ENCODE results near the gene TIMM50.
A peak's percentile ranks its signal among the peaks of the same experiment; 100 is the strongest.
"Not testable (repeated sequence)": the region's sequence is repeated elsewhere in the genome, so short reads cannot be mapped to it uniquely, and the experiment has no call there.

The TIMM50 gene

DNA sequence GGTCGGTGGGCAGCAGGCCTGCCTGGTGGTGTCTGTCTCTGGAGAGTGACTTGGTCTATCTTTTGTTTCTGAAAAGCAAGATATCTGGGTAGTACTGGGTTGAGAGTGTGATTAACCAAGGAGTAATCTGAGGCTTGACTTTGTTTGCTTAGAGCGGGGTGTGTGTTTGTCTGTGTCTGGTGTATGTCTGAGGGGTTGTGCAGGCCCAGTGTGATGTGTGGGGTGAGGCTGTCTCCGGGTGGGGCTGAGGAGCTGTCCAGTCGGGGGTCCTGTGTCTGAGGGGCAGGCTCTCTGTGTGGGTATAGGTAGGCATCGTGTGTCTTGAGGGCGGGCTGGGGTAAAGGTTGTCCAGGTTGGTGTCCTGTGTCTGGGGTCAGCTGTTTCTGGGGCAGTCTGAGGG is 11.1 kb upstream of the TIMM50 start:
- DNase-seq (ENCODE audit: low read depth): no peak

DNA sequence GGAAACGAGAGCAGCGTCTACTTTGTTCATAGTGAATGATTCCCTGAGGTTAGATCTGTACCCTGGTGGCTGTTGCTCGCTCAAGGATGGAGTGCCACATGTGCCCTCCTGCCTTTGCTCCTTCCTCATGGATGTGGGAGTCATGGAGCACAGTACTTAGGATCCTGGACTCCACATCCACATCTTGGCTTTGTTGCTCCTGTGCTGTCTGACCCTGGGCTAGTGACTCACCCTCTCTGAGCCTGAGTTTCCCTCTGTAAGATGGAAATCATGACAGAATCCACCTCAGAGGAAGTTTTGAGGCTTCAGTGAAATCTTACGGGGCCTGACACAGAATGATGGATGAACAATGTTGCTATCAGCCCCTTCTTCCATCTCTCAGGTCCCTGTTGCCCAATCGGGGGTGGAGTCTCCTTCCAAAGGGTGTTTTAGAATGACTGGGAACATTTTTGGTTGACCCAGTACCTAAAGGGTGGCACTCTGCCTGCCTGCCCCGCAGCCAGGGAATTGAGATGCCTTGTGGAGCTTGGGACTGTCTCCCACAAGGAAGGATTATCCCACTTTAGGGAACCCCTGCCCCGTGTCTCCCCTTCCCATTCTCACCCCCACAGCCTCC is 9.8 kb upstream of the TIMM50 start:
- DNase-seq (ENCODE audit: low read depth): no peak

DNA sequence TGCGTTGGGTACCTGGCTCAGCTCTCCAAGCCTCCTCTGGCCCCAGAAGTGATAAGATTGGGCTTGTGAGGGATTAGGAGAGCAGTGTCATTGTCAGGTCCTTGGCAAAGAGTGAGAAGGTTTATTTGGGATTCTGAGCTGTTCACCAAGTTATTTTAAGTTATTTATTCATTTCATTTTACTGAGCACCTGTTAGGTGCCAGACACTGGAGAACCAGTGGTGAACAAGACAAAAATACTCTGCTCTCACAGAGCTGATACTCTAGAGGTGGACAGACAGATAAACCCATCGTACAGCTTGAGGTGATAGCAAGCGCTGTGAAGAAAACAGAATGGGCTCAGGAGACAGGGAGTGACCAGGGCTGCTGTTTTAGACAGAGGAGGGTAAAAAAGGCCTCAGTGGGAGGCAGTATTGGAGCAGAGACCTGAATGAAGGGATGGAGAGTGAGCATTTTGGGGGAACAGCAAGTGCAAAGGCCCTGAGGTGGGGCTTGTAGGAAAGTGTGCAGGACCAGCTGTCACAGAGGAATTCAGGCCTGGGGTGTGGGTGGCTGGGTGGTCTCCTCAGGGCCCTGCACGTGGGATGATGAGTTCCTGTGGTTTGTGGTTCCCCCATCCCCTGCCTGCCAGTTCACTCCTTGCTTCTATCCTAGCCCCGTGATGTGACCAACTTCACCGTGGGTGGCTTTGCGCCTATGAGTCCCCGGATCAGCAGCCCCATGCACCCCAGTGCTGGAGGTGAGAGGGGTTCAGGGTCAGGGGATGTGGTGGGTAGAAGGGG is 8.7 kb upstream of the TIMM50 start:
- no peak for DNase-seq (ENCODE audit: low read depth)

DNA sequence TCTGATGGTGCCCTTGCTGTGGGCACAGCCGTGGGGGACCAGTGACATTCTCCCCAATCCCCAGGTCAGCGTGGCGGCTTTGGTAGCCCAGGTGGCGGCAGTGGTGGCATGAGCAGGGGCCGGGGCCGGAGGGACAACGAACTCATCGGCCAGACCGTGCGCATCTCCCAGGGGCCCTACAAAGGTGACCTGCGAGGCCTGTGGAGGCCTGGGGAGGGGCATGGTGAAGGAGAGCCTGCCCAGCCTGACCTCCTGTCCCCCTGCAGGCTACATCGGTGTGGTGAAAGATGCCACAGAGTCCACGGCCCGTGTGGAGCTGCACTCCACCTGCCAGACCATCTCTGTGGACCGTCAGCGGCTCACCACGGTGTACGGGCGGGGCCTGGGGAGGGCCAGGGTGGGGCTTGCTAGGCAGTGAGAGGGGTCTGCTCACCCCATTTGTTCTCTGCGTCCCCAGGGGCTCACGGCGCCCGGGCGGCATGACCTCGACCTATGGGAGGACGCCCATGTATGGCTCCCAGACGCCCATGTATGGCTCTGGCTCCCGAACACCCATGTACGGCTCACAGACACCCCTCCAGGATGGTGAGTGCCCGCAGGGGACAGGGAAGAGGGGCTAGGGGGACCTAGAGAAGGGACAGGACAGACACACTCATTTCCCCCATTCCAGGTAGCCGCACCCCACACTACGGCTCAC is 7.7 kb upstream of the TIMM50 start:
- no peak for DNase-seq (ENCODE audit: low read depth)

DNA sequence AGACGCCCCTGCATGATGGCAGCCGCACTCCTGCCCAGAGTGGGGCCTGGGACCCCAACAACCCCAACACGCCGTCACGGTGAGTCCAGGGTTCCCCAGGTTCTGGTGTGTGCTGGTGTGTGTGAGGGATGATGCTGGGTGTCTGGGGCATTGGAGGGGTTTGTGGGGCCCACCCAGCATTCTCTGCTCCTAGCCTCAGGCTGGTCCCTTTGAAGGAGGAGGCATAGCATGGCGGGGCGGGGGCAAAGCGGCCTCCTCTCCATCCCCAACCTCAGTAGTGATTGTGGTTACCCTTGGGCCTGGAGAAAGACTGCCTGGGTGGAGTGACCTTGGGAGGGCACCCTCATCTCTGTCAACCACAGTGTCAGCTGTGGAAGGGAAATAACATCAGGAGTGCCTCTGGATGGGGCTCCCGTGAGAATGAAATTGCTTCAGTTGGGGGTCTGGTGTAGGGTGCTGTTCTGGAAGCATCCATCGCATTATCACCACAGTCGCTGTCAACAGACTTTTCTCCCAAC is 7.1 kb upstream of the TIMM50 start:
- no peak for DNase-seq (ENCODE audit: low read depth)

DNA sequence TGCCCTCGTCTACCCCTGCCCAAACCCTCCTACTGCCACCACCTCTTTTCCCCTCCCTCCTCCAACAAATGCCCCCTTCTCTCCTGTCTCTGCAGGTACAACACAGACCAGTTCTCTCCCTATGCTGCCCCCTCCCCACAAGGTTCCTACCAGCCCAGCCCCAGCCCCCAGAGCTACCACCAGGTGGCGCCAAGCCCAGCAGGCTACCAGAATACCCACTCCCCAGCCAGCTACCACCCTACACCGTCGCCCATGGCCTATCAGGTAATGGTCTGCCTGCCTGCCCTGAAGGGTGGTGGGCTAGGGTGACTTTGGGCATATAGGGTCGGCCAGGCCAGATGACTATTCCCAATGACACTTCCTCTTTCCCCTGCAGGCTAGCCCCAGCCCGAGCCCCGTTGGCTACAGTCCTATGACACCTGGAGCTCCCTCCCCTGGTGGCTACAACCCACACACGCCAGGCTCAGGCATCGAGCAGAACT is 6.5 kb upstream of the TIMM50 start:
- peak; percentile 60 for DNase-seq (ENCODE audit: low read depth)

DNA sequence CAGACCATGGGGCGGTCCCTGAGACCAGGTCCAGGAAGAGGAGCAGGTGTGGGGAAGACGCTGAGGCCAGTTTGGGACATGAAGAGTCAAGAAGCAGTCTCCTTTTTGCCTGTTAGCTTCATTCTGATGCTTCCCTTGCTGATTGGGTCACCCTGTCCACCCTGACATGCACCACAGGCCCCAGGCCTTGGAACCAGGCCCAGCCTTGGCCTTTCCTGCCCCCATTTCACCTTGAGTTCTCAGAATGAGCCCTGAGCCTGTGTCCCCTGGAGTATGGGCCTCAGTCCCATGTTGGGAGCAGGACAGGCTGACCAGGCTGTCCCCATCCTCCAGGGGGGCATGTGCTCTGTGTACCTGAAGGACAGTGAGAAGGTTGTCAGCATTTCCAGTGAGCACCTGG is 4.9 kb upstream of the TIMM50 start:
- no peak for DNase-seq (ENCODE audit: low read depth)

DNA sequence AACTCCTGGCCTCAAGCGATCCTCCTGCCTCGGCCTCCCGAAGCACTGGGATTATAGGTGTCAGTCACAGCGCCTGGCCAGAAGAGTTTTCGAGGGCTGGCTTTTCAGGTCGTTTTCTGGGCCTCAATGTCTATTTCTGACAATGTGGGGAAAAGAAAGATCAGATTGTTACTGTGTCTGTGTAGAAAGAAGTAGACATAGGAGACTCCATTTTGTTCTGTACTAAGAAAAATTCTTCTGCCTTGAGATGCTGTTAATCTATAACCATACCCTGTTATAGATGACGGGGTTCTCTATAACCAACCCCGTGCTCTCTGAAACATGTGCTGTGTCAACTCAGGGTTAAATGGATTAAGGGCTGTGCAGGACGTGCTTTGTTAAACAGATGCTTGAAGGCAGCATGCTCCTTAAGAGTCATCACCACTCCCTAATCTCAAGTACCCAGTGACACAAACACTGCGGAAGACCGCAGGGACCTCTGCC is 1.3 kb upstream of the TIMM50 start:
- DNase-seq (ENCODE audit: low read depth): not testable (repeated sequence)

DNA sequence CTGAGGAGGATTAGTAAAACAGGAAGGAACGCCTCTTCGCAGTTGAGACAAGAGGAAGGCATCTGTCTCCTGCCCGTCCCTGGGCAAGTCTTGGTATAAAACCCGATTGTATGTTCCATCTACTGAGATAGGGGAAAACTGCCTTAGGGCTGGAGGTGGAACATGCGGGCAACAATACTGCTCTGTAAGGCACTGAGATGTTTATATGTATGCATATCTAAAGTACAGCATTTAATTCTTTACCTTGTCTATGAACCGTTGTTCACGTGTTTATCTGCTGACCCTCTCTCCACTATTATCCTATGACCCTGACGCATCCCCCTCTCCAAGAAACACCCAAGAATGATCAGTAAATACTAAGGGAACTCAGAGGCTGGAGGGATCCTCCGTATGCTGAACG is 722 bp upstream of the TIMM50 start:
- no peak for DNase-seq (ENCODE audit: low read depth)

DNA sequence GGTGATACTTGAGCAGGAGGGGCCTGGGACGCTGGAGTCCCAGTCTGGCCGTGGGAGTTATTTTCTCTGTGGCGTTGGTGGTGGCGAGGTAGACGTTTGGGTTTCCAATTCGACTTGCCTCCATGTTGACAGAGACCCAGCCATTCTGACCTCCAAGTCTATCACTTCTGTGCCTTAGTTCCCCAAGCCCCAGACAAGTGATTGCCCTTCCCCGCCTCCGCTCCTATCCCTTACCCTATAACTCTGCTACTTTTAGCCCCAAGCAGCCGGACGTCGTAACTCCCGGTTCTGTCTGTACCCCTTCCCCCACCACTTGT is 549 bp downstream of the TIMM50 start:
- no peak for DNase-seq (ENCODE audit: low read depth)

DNA sequence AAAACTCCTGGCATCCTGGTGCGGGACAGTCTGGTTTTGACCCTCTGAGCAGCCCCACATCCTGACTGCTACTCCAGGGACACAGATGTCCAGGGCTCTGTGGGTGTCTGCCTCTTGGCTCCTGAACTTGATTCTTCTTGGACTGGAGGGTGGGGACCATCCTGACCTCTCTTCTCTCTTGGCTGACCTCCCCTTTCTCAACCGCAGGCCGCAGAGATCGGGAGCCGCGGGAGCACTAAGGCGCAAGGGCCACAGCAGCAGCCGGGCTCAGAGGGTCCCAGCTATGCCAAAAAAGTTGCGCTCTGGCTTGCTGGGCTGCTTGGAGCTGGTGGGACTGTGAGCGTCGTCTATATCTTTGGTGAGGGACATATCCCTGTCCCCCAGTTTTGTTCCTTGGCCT is 1.0 kb downstream of the TIMM50 start:
- no peak for DNase-seq (ENCODE audit: low read depth)

DNA sequence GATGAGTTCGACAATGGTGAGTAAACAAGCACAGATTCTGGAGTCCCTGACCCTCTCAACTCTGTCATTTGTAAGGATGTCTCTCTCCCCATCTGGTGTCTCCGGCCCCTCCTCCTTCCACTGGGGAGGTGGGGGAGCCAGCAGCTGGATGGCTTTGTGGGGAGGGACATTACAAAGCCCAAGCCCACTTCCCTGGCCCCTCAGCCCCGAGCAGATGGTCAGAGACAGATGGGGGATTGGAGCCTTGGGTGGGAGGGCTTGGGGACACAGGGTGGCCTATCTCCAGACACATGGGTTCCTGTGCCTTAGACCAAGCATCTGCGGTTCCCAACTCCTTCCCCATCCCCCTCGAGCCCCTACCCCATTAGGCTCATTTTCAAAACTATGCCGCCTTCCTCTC is 2.5 kb downstream of the TIMM50 start:
- no peak for DNase-seq (ENCODE audit: low read depth)

DNA sequence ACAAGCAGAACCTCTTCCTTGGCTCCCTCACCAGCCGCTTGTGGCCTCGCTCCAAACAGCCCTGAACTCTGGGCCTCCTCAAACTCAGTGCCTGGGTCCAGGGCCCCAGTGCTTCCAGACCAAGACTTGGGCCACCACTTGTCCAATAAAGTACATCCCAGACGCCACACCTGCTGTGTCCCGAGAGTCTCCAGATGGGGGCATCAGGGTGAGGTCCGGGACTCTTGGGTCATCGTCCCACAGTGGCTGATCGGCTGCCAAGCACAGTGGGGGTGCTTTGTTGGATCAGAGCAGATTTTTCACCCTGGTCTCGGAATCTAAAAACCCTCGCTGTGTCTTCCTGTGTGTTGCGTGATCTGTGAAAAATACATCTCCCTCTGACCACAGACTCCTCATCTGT is 9.1 kb downstream of the TIMM50 start:
- DNase-seq (ENCODE audit: low read depth): no peak

DNA sequence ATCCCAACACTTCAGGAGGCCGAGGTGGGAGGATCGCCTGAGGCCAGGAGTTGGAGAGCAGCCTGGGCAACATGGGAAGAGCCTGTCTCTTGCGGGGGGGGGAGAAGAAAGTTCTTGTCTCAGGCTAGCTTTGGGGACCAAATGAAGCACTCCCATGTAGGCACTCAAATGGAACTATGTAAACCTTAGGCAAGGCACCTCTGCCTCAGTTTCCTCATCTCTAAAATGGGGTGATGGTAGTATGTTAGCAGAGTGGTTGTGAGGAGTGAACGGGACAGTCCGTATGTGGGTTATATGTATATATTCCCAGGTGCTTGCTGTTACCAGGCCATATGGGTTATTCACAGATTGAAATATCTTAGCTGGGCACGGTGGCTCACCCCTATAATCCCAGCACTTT is 11.6 kb downstream of the TIMM50 start:
- no peak for DNase-seq (ENCODE audit: low read depth)

DNA sequence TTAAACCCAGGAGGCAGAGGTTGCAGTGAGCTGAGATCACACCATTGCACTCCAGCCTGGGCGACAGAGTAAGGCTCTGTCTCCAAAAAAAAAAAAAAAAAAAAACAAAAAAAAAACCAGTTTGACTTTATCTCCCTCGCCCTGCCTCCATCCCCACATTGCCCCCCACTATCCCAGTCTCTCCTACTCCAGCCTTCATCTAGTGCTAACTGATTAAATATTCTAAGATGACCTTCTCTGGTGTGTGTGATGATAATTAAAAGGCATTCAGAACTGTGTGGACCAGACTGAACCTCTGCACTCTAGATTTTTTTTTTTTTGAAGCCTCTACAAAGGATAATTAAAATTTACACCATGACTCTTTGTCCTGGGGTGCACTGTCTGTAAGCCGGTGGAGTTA is 12.2 kb downstream of the TIMM50 start:
- DNase-seq (ENCODE audit: low read depth): no peak

DNA sequence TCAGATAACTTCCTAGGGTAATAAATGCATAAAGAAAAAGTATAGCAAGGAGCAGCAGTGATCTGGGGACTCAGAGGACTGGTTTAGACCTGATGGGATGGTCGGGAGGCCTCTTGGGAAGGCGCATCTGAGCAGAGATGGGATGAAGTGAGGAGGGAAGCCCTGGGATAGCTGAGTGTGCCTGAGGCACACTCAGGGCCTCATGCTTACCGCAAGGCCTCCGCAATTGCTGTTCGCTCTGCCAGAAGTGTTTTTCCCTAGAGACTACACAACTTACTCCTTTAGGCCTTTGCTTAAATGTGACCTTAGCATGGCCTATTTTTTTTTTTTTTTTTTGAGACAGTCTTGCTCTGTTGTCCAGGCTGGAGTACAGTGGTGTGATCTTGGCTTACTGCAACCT is 14.0 kb downstream of the TIMM50 start:
- no peak for DNase-seq (ENCODE audit: low read depth)

DNA sequence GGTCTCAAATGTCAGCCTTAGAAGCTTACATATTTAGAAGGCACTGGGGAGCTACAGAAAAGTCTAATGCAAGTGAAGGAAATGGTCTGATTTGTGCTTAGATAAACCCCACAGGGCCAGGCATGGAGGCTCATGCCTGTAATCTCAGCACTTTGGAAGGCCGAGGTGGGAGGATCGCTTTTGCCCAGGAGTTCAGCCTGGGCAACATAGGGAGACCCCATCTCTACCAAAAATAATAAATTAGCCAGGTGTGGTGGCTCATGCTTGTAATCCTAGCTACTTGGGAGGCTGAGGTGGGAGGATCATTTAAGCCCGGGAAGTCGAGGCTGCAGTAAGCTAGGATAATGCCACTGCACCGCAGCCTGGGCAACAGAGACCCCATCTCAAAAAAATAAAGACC is 15.4 kb downstream of the TIMM50 start:
- DNase-seq (ENCODE audit: low read depth): no peak

DNA sequence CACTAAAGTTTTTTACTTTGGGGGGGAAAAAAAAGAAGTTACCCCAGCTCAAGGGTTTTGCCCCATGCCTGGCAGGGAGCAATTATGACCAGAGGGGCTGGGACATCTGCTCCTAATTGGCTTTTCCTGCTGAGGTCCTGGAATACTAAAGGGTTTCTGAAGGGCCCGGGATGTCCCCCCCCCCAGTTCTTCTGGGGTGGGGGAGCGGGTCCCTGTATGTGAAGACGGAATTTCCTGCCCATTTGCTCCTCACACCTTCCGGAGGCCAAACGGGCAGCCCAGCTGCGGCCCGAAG is 17.0 kb downstream of the TIMM50 start:
- DNase-seq (ENCODE audit: low read depth): no peak

DNA sequence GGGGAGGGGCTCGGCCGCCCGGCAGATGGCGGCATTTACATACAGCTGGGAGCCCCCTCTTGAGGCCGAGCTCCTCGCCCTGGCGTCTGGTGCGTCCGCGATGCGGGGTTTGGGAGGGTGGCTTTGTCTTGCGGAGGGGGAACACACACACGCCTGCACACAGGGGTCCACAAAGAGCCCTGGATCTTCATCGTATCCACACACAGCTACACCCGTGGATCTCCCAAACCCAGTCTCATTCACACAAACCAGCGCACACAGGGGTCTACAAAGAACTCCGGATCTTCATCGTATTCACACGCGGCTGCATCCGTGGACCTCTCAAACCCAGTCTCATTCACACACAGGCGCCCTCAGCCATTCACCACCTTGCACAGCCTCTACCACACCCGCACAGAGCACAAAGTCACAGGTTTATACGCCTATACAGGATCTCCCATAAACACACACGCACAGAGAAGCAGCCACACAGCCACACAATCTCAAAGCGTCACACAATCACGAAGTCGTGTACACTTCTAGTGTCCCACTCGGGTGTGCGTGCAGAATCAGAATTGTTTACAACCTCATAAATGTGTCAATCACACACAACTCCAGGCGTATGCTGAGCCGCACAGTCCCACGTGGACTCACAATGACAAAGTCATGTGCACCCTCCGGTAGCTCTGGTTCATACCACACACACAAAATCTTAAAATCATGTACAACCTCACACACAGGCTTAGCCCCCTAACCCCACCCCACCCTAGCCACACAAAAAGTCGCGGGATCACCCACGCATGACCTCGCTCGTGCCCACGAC is 17.6 kb downstream of the TIMM50 start:
- DNase-seq (ENCODE audit: low read depth): no peak

DNA sequence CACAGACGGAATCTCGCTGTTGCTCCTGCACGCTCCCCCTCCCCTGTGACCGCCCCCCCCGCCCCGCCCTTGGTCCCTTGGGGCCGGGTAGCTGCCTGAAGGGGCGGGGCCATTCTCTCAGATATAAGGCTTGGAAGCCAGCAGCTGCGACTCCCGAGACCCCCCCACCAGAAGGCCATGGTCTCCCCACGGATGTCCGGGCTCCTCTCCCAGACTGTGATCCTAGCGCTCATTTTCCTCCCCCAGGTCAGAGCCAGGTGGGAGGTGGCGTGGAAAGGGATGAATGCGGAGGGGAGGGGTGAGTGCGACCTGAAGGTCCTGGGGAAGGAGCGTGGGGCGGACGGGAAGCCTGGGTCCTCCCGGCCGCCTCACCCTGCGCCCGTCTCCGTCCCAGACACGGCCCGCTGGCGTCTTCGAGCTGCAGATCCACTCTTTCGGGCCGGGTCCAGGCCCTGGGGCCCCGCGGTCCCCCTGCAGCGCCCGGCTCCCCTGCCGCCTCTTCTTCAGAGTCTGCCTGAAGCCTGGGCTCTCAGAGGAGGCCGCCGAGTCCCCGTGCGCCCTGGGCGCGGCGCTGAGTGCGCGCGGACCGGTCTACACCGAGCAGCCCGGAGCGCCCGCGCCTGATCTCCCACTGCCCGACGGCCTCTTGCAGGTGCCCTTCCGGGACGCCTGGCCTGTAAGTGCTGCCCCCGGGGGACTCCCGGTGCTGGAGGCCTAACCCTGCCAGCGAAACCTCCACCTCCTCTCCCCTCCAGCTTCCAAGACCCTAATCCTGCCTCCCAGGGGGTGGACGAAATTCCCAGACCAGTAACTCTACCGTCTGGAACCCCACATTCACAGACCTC is 18.4 kb downstream of the TIMM50 start, which contains the start of gene DLL3:
TSS of gene DLL3 (plus strand) at position 150 of the 845 bp plus-strand sequence. CDS start at position 178, 28 bp downstream.
- no peak for DNase-seq (ENCODE audit: low read depth)

DNA sequence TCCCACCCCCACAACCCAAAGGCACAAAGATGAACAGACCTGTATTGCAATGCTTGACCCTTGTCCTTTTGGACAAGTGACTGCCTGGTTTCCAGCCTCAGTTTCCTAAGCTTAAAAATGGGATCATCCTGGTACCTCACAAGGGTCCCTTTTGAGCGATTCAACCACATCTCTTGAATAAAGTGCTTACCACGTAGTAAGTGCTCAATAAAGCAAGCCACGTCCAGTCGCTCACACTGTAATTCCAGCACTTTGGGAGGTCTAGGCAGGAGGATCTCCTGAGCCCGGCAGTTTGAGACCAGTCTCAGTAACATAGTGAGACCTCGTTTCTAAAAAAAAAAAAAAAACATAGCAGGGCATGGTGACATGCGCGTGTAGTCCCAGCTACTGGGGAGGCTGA is 19.3 kb downstream of the TIMM50 start:
- DNase-seq (ENCODE audit: low read depth): no peak

Data from stimulated activated CD4-positive, alpha-beta T cell treated with anti-CD3 and anti-CD28 coated beads, Interleukin-2, amount 100 ng/mL, for 4 hours (primary cell).